Osteoblast (primary cell): ENCODE measurements around the gene ACACB. TPM values are rescaled to one million over a fixed set of nuclear protein-coding genes. Genes with fewer than 3 reads are reported as not detected.

Experiments
- DNase-seq: peaks from one replicate; pipeline ENCODE4 v3.0.0; 2011; ENCODE audit warnings: low spot score, mixed read lengths; ENCODE audit not compliant: insufficient read length; ENCODE audit errors: missing footprints
- H2AFZ ChIP-seq: 2 replicates; pipeline ENCODE4 v1.6.0; 2011; ENCODE audit warnings: mild to moderate bottlenecking, low read length
- H3K27ac ChIP-seq: 2 replicates; pipeline ENCODE4 v1.5.1; 2011; ENCODE audit warnings: mild to moderate bottlenecking, low read depth, low read length, moderate library complexity
- H3K27me3 ChIP-seq: 2 replicates; pipeline ENCODE4 v1.6.0; 2012; ENCODE audit warnings: mild to moderate bottlenecking, control low read depth, inconsistent platforms, low read length, moderate library complexity; ENCODE audit not compliant: insufficient read depth
- H3K36me3 ChIP-seq: 2 replicates; pipeline ENCODE4 v1.5.1; 2011; ENCODE audit warnings: mild to moderate bottlenecking, low read length, control low read depth, moderate library complexity; ENCODE audit not compliant: insufficient read depth
- H3K4me1 ChIP-seq: 2 replicates; pipeline ENCODE4 v1.5.1; 2011; ENCODE audit warnings: mild to moderate bottlenecking, low read length, control low read depth, moderate library complexity; ENCODE audit not compliant: insufficient read depth
- H3K4me2 ChIP-seq: 2 replicates; pipeline ENCODE4 v1.6.0; 2011; ENCODE audit warnings: mild to moderate bottlenecking, low read length; ENCODE audit not compliant: insufficient read depth
- H3K4me3 ChIP-seq: fragments of 200-600 bp; sonication (generic); 3 replicates; pipeline ENCODE4 v1.5.1; 2012; ENCODE audit warnings: mild to moderate bottlenecking, low read length, inconsistent platforms; ENCODE audit not compliant: insufficient read depth
- H3K79me2 ChIP-seq: 2 replicates; pipeline ENCODE4 v1.6.0; 2012; ENCODE audit warnings: mild to moderate bottlenecking, low read length, control low read depth, inconsistent platforms; ENCODE audit not compliant: insufficient read depth
- H3K9me3 ChIP-seq: 2 replicates; pipeline ENCODE4 v1.5.1; 2011; ENCODE audit warnings: low read depth, low read length, control low read depth
- H4K20me1 ChIP-seq: 2 replicates; pipeline ENCODE4 v1.6.0; 2012; ENCODE audit warnings: mild to moderate bottlenecking, low read length, control low read depth; ENCODE audit not compliant: insufficient read depth
- CTCF ChIP-seq: IDR thresholded peaks from 2 replicates; pipeline ENCODE4 v1.5.1; 2011; ENCODE audit warnings: mild to moderate bottlenecking, low read depth, low read length, moderate library complexity; ENCODE audit errors: extremely low read depth
- total RNA-seq: library from RNA; depleted of rRNA; stranded (reverse); fragments of >200 nt; gene quantifications from 2 replicates; pipeline ENCODE4 v1.2.3, GENCODE V29; 2012

Gene ACACB
- total RNA-seq, 1 donor: 13.8 TPM

DNA sequence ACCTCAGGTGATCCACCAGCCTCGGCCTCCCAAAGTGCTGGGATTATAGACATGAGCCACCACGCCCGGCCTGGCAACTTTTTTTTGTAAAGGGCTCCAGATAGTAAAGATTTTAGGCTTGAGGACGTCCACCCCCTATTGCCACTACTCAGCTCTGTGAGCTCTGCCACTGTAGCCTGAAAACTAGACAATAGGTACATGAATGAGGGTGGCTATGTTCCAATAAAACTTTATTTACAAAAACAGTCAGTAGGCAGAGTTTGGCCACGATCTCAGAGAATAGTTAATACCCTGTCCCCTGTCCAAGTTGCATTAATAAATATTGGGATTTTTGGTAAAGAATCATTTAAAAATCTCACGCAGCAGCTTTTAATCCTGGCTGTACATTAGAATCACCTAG is 102.6 kb downstream of the ACACB start:
- no peaks in the 10 kb centered on the region for H3K79me2 ChIP-seq
- H3K4me2 ChIP-seq: no peak overlapping the region
- H3K9me3 ChIP-seq: no peaks in the 10 kb centered on the region
- H3K27me3 ChIP-seq: no peaks in the 10 kb centered on the region
- H3K4me3 ChIP-seq: no peak overlapping the region
- H3K36me3 ChIP-seq: no peaks in the 10 kb centered on the region
- H3K27ac ChIP-seq: no peak overlapping the region
- no peak for TF ChIP-seq CTCF
- no peak for DNase-seq
- H2AFZ ChIP-seq: no peak overlapping the region
- H3K4me1 ChIP-seq: no peaks in the 10 kb centered on the region
- no peaks in the 10 kb centered on the region for H4K20me1 ChIP-seq

DNA sequence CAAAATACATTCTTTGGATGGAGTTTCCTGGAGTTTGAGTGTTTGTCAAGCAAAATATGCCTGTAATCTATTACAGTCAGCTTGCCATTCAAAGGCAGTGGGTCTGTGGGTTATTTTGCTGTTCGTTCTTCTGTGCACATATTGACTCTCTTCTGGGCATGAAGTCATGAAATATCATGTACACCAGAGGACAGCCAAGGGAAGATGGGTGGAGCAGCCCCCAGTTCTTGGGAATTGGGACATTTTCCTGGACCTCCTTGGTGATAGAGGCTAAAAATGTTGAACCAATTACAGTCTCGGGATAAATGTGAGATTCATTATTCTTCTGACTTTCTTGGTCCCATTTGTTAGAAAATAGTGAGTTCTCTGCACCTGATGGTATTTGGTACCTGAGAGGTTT is 103.6 kb downstream of the ACACB start:
- no peaks in the 10 kb centered on the region for H3K27me3 ChIP-seq
- H2AFZ ChIP-seq: no peak overlapping the region
- H3K27ac ChIP-seq: no peak overlapping the region
- no peaks in the 10 kb centered on the region for H3K79me2 ChIP-seq
- no peaks in the 10 kb centered on the region for H3K4me1 ChIP-seq
- no peak for TF ChIP-seq CTCF
- H3K4me3 ChIP-seq: no peak overlapping the region
- no peaks in the 10 kb centered on the region for H3K9me3 ChIP-seq
- no peaks in the 10 kb centered on the region for H4K20me1 ChIP-seq
- H3K36me3 ChIP-seq: no peaks in the 10 kb centered on the region
- H3K4me2 ChIP-seq: no peak overlapping the region
- DNase-seq: no peak

GRCh38 chr12:109221277-109221931 is 105.0 kb downstream of the ACACB start:
- no peak for TF ChIP-seq CTCF
- no peak for DNase-seq
- H4K20me1 ChIP-seq: no peaks in the 10 kb centered on the region
- no peaks in the 10 kb centered on the region for H3K4me1 ChIP-seq
- H3K4me2 ChIP-seq: no peak overlapping the region
- H3K9me3 ChIP-seq: no peaks in the 10 kb centered on the region
- no peak overlapping the region for H3K27ac ChIP-seq
- no peaks in the 10 kb centered on the region for H3K79me2 ChIP-seq
- H3K4me3 ChIP-seq: no peak overlapping the region
- no peaks in the 10 kb centered on the region for H3K27me3 ChIP-seq
- H3K36me3 ChIP-seq: no peaks in the 10 kb centered on the region
- no peak overlapping the region for H2AFZ ChIP-seq

- no peaks in the 10 kb centered on the region for H3K9me3 ChIP-seq
- no peaks in the 10 kb centered on the region for H4K20me1 ChIP-seq
- no peak overlapping the region for H3K4me3 ChIP-seq
- DNase-seq: no peak
- TF ChIP-seq CTCF: no peak
- H3K79me2 ChIP-seq: no peaks in the 10 kb centered on the region
- H3K36me3 ChIP-seq: no peaks in the 10 kb centered on the region
- no peaks in the 10 kb centered on the region for H3K27me3 ChIP-seq
- H3K27ac ChIP-seq: no peak overlapping the region
- H3K4me1 ChIP-seq: no peaks in the 10 kb centered on the region
- no peak overlapping the region for H2AFZ ChIP-seq
- no peak overlapping the region for H3K4me2 ChIP-seq
Measured at GRCh38 chr12:109222062-109222461, 105.7 kb downstream of the ACACB start.
